GM21619 (cell line): ENCODE results near the gene APH1A.
"Not testable (repeated sequence)": the region's sequence is repeated elsewhere in the genome, so short reads cannot be mapped to it uniquely, and the experiment has no call there.

Experiments
- ATAC-seq: cut with Tn5 transposase; IDR thresholded peaks from one replicate; pipeline ENCODE4 v1.9.1; 2021; ENCODE audit not compliant: unreplicated experiment

Gene APH1A

GRCh38 chr1:150234566-150235293, 34.1 kb downstream of the APH1A start:
- peak; percentile 46 for ATAC-seq

- ATAC-seq = no peak
Observed at GRCh38 chr1:150234309-150234565, 34.6 kb downstream of the APH1A start.

DNA sequence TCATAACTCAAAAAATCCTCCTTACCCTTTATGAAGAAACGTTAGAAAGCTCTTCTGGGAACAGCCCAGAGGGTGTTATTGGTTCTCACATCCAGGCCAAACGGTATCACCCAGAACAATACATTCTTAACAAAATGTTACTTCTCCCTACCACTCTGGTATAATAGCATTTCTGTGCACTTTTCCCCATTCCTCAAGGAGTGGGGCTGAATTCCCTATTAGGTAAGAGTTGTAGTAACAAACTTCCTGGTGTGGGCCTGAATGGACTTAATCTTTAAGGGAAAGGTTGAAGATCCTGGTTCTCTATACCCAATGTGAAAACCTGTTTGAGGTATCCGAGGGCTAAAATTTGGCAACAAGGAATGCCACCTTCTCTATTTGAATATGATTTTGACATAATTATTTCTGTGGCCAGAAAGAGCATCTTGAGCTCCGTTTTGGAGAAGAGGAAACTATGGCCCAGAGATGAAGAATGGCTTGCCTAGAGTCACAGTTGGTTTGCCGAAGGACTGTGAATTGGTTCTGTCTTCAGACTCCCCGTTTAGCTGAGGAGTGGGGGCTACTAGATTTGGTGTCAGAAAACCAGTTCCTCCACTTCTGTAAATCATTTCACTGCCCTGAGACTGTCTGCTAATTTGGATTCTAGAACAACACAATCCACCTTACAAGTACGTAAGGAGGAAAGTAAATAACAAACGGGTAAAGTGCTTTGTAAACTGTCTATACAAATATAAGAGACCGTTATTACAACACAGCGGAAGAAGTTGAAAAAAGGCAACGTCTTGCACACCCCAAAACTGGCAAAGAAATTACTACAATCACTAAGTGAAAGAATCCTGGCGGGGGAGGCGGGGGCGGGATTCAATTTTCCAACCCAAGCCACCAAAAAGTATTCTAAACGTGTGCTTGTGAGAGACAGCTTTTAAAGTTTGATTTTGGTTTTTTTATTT, 35.2 kb downstream of the APH1A start:
- no peak for ATAC-seq

DNA sequence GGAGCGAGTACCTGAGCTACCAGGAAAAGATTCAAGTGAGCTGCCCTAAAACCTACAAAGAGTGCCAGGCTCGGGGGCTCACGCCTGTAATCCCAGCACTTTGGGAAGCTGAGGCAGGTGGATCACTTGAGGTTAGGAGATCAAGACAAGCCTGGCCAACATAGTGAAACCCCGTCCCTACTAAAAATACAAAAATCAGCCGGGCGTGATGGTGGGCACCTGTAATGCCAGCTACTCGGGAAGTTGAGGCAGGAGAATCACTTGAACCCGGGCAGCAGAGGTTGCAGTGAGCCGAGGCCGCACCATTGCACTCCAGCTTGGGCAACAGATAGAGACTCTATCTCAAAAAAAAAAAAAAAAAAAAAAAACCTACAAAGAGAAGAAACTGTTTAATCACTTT, 35.9 kb downstream of the APH1A start:
- not testable (repeated sequence) for ATAC-seq

DNA sequence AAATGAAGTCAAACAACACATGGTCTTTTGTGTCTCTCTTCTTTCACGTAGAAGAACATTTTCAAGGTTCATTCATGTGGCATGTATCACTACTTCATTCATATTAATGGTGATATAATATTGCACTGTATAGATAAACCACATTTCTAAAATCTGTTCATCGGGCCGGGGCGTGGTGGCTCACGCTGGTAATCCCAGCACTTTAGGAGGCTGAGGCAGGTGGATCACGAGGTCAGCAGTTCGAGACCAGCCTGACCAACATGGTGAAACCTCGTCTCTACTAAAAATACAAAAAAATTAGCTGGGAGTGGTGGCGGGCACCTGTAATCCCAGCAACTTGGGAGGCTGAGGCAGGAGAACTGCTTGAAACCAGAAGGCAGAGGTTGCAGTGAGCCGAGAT, 40.6 kb downstream of the APH1A start:
- not testable (repeated sequence) for ATAC-seq

DNA sequence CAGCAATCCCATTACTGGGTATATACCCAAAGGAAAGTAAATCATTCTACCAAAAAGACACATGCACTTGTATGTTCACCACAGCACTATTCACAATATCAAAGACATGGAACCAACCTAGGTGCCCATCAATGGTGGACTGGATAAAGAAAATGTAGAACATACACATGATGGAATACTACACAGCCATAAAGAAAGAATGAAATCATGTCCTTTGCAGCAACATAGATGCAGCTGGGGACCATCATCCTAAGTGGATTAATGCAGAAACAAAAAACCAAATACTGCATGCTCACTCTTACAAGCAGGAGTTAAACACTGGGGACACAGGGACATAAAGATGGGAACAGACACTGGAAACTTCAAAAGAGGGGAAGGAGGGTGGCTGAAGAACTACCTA, 41.6 kb downstream of the APH1A start:
- no peak for ATAC-seq

GRCh38 chr1:150226486-150226885, 42.3 kb downstream of the APH1A start:
- no peak for ATAC-seq

GRCh38 chr1:150225546-150225945, 43.3 kb downstream of the APH1A start:
- no peak for ATAC-seq

DNA sequence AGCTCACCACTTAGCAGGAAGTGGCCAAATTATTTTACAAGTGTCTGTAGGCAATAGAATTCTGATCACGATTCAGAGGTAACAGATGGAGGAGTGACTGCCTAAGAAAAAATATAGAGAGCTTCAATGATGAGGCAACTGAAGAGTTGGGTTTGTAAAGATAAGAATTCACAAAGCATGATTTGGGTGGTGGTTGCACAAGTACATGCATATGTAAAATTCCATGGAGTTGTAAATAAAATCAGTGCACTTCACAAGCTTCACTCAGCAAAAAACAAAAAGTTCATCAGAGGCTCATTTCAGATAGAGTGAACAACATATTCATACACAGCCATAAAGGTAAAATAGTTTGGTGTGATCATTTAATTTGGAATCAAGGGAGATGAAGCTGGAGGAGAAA, 43.8 kb downstream of the APH1A start:
- no peak for ATAC-seq

GRCh38 chr1:150221552-150221951, 47.3 kb downstream of the APH1A start:
- ATAC-seq = no peak

- not testable (repeated sequence) for ATAC-seq
Observed at GRCh38 chr1:150215855-150216254, 53.0 kb downstream of the APH1A start.
